ENCODE measurements around the gene TOR3A.

Gene TOR3A

DNA sequence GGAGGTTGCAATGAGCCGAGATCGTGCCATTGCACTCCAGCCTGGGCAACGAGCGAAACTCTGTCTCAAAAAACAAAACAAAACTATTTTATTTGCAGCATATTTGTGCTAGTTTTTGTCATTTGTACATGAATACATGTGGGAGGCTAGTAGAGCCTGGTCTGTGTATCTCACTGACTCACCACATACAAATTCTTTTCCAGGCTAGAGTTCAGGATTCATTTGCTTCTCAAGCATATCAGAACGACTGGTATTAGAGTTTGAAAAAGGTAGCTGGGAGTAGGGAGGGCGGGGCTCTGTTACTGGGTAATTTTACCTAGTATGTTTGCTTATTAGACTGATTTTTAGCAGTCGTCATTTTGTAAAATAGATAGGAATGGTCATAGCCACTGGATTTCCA is 4.5 kb upstream of the TOR3A start:
- no peak for DNase-seq (ENCODE audit: low read depth)

DNA sequence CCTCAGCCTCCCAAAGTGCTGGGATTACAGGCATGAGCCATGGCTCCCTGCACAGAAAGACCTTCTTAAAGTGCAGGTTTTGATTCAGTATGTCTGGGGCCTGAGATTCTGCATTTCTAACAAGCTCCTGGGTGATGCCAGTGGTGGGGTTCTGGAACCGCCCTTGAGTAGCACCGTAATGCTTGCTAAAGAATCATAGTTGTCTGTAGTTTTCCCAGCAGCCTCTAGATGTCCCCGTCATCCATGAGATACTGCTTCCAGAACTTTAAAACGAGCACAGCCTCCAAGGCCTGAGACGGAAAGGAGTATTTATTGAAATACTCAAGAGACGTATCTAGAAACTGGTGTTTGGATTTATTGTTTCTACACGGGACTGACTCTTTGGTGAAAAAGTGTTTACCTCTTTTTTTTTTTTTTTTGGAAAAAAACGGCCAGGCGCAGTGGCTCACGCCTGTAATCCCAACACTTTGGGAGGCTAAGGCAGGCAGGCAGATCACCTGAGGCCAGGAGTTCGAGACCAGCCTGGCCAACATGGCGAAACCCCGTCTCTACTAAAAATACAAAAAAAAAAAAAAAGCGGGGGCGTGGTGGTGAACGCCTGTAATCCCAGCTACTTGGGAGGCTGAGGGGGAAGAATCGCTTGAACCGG is 2.6 kb upstream of the TOR3A start:
- no peak for DNase-seq (ENCODE audit: low read depth)

DNA sequence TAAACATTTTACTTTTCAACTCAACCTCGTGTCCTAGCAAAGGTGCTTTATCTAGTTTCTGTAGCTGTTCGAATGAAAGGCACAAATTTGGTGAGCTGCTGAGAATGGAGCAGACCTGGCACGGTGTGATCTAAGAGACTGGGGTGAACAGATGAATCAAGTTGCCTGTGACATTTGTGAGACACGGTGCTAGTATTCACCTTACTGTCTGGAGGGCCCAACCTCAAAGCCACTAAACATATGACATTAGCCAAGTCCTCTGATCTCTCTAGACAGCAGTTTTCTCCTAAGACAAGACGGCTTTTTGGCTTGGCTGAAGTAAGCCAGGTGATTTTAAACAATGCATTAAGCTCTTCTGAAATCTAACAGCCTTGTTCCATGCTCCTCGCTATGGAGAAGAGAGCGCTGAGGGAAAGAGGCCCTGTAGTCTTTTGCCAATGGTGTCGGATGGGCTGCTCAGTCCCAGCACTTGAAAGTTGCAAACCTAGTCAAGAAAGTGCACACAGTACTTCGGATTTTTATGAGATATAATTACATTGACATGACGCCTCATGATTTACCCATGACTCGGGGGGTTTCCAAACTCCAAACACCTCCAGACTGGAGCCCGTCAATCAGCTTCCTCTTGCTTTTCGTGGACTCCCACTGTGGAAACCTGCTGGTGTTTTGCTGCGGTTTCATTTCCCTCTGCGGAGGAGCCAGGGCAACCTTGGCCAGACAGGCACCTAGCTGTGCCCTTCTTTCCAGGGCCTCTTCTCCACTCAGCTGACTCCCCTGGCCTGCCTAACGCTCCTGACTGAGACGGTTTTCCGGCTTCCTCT is 794 bp upstream of the TOR3A start:
- DNase-seq (ENCODE audit: low read depth), result no peak

DNA sequence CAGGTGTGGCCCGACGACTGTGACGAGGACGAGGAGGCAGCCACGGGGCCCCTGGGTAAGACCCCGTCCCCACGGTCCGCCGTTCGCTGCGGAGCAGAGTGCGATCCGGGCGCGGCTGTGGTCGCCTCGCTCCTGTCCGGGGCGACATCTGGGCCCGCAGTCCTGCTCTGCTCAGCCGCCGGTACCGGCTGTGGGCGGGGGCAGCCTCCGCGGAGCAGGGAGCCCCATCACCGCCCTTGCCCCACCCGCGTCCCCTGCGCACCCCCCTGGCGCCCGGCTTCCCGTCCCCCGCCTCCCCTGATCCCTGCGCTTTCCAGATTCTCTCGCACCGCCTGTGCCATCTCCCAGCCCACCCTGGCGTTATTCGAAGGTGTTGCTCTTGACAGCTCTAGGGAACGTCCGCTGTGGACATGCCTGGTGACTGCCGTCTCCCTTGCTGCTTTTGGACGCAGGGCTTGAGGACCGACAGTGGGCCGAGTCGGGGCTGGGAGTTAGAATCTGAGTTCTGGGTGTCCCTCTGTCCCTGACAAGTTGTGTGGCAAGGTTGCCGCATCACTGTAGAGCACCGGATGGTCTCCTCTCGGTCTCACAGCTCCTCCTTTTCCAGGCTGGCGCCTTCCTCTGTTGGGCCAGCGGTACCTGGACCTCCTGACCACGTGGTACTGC is 596 bp downstream of the TOR3A start:
- no peak for DNase-seq (ENCODE audit: low read depth)

DNA sequence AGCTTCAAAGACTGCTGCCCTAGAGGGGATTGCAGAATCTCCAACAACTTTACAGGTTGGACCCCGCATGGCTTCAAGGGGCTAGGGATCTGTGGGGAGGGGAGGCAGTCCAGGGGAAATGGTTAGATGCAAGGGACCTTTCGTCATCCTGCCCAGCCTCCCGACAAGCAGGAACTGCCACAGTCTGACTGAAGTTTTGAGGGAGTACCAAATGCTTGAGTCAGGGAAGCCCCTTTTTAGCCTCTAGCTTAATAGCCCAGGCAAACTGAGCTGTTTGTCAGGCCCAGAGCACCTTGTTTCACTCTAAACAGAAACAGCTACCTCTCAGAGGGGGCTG is 1.1 kb downstream of the TOR3A start:
- DNase-seq (ENCODE audit: low read depth), result no peak

DNA sequence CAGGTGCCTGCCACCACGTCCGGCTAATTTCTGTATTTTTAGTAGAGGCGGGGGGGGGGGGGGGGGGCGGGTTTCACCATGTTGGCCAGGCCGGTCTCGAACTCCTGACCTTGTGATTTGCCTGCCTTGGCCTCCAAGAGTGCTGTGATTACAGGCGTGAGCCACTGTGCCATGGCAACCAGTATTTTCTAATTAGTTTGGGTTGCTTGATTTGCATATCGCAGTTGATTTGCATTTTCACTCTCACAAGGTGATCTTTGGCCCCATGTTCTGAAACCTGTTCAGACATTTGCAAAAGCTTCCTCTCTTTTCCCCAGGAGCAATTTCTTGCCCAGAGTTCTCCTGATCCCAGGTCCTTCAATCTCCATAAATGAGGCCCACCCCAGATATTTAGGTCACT is 1.7 kb downstream of the TOR3A start:
- no peak for DNase-seq (ENCODE audit: low read depth)

DNA sequence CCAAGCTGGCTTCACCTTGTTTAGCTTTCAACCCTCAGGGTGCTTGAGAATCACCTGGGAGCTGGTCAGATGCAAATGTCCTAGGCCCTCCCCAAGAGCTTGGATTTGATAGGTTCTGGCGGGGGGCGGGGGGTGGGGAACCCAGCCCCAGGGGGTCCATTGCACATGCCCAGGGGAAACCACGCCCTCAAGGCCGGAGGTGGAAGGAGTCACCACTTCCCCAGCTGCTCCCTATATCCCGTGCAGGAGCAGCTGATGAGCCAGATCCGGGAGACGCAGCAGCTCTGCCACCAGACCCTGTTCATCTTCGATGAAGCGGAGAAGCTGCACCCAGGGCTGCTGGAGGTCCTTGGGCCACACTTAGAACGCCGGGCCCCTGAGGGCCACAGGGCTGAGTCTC is 5.8 kb downstream of the TOR3A start:
- DNase-seq (ENCODE audit: low read depth), result no peak

DNA sequence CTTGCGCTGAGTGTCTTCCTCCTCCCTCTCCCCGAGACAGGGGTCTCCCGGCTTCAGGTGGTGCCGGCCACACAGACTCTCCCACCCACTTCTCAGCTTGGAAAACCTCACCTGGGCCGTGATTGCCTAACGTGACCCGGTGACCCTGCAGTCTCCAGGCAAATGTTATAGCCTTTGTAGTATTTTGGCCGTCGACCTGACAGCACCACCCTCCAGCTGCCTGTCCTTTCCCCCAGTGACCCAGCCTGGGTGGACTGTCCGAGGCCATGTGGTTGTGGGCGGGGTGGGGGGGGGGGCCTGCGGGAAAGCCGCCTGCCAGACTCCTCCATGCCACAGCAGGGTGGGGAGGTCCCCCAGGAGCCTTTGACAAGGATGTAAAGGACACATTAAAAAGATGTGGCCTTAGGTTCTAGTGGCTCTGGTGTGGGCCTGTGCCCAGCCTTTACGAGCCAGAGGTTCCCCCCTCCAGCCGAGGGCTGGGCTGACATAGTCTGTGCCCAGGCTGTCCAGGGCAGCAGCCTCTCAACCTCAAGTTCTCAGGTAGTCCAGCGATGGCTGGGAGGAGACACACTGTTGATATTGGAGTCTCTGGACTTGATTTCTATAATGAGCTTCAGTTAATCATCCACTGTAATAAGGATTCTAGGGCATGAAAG is 8.1 kb downstream of the TOR3A start:
- DNase-seq (ENCODE audit: low read depth), result no peak

DNA sequence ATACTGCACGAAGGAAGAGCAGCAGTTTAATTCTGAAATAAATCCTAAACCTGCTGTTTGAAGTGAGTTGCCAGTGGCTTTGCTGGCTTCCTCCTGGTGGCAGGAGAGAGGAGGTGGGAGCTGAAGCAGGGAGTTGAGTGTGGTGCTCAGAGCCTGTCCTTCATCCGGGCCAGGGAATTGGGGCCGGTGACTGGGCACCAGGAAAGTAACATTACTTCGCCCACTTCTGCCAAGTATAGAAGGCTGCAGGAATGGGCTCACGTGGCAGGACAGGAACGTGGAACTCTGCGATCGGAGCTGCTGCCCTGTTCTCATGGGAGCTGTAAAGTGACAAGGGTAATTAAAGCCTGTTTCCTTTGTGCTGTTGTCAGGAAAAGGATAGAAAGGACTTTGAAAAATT is 8.7 kb downstream of the TOR3A start:
- no peak for DNase-seq (ENCODE audit: low read depth)

DNA sequence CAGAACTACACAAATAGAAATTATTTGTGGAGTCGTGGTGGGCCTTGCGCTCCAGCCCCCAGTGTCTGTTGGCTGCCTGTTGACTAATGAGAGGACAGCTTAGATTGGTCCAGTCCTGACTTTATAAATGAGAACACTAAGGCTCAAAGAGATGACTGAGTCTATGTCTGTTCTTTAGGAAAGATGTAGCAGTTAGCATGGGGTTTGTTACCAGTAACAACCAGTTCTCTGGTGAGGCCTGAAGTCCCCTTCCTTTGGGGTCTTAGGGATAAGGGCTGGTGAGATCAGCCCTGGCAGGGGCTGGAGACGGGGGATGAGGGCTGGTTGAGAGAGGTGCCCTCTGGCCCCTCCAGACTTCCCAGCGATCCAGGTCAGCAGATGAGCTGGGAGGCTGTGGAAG is 9.1 kb downstream of the TOR3A start:
- DNase-seq (ENCODE audit: low read depth), result no peak

DNA sequence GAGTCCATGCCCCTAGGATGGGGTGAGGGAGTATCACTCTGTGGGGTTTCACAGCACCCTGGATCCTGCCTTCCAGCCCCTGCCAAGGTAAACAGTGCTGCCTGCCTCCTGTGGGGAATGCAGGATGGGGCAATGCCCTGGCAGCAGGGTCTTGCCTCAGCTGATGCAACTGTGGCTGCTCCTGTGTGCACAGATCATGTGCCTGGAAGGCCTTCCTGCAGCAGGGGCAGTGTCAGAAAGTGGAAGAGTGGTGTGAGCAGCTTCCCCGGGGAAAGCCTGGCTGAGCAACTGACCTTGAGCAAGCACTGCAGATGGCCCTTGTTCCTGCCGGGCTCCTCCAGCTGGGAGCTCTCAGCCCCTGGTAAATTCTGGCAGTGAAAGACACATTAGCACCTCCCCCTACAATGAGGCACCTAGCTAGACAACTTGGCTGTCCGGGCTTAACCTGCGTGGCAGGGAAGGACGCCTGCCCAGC is 9.9 kb downstream of the TOR3A start:
- no peak for DNase-seq (ENCODE audit: low read depth)

DNA sequence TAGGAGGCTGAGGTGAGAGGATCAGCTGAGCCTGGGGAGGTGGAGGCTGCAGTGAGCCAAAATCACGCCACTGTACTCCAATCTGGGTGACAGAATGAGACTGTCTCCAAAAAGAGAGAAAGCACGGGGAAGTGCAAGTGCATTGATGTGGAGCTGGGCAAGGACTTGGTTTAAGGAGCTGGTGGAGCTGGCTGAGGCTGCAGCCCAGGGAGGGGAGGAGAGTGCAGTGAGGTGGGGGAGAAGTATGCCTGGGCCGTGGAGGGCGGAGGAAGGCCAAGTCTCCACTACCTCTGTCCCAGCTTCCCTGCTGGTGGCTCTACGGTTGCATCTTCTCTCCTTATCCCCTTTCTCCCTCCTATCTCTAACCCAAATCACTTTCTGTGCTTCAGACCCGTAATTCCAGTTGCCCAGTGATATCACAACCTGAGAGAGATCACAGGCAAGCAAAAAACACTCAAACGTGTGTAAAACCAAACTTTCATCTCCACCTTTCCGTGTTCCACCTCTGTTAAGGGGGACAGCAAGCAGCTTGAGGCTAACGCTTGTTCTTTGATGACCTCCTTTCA is 11.1 kb downstream of the TOR3A start:
- no peak for DNase-seq (ENCODE audit: low read depth)

DNA sequence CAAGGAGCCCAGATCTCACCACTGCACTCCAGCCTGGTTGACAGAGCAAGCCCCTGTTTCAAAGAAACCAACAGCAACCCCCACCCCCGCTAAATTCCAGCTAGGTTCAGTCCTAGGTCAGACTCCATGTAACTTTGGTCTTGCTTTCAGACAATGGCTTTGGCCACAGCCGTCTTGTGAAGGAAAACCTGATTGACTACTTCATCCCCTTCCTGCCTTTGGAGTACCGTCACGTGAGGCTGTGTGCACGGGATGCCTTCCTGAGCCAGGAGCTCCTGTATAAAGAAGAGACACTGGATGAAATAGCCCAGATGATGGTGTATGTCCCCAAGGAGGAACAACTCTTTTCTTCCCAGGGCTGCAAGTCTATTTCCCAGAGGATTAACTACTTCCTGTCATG is 12.9 kb downstream of the TOR3A start:
- DNase-seq (ENCODE audit: low read depth), result no peak

DNA sequence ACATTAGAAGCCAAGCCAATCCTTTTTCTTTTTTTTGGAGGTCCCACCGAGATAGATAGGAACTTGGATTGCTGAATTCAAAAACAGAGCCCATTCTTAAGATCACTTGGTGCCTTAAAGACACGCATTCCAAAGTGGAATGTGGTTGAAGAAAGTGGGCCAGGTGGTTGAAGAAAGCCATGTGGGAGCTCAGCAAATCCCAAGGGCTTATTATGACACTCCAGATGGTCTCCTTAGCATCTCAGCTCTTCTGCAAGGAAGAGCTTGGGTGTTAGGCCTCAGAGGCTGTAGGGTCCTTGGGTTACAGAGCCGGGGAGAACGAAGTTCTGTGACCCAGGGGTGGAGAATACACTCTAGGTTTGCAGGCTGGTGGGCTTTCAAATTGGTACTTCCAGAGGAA is 13.5 kb downstream of the TOR3A start:
- no peak for DNase-seq (ENCODE audit: low read depth)

DNA sequence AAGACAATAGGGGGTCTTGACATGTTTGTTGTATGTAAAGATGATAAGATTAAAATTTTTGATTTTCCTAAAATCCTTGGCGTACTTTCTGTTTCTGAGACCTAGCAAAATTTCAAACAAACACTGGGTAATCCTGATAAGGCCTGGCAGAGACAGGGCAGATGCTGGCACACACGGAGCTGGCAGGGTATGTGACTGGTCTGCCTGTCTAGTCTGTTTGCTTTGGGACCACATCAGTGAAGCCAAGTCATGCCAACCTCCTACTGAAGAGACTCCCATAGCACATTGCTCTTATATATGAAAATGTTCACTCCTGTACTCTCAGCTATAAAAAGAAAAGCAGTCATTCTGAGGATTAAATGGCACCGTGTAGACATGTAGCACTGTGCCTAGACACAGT is 14.1 kb downstream of the TOR3A start:
- DNase-seq (ENCODE audit: low read depth), result no peak

DNA sequence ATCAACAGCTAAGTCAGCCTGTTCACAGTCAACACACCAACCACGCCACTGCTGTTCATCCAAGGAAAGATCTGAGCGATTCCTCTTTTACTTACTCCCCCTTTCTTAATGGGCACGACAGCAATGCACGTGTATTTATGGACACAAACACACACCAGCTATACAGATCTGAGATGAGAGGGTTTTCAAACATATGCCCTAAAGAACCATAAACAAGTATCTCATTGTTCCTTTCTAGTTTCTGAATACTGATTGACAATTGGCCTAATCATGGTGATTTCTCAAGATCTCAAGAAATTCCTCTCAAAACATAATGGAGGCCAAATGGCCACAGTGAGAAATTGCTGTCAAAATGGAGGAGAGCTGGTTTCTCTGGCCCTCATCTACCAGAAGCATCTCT is 18.0 kb downstream of the TOR3A start:
- no peak for DNase-seq (ENCODE audit: low read depth)

DNA sequence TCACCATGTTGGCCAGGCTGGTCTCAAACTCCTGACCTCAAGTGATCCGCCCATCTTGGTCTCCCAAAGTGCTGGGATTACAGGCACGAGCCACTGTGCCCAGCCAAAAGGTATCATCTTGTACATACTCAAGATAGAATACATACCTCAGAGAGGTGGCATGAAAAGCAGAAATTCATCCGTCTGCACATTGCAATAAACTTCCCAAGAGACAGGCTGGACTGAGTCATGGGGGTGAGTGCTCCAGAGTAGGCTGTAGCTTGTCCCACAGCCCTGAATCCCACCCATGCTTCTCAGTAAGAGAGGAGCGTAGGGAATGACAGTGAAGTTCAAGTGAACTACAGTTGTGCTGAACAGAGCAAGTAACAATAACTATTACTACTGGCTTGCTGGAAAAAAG is 19.7 kb downstream of the TOR3A start:
- no peak for DNase-seq (ENCODE audit: low read depth)

DNA sequence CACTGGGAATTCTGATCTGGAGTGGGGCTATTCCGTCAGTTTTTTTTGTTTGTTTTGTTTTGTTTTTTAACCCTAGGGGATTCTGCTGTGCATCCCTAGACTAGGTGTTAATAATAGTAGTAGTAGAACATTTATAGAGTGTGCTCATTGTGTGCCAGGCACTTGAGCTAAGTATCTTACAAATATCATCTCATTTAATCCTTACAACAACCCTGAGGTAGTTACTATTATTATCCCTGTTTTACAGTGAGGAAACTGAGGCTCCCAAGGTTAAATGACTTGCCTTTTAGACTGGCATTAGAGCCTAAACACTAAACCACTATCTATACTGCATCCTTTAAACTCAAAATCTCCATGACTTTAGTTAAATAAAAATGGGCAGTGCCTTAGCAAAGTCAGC is 22.1 kb downstream of the TOR3A start:
- DNase-seq (ENCODE audit: low read depth), result no peak

DNA sequence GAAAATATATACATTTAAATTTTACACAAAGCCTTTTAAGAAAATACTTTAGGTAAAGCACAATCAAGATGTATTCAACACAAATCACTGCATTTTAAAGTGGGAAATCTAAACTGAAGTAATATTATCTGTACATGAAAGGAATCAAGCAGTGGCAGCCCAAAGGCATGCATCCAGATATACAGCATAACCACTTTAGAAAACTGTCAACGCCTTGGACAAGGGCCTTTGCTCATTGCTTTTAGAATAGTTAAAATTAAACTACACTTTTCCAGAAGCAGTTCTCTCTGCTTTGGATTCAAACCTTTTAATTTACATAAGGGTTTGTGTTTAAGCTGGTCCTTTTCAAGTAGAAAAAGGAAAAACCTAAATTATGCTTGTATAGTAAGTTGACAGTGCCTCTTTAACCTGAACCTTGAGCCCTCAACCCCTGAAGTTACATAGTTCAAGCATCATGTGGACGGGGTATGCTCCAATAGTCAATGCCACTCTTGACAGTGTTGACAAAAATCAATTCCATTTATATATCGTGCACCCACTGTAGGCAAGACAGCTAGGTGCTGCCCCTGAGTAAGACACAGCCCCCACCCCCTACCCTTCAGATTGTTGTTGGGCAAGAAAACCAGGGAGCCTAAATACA is 22.9 kb downstream of the TOR3A start:
- no peak for DNase-seq (ENCODE audit: low read depth)

DNA sequence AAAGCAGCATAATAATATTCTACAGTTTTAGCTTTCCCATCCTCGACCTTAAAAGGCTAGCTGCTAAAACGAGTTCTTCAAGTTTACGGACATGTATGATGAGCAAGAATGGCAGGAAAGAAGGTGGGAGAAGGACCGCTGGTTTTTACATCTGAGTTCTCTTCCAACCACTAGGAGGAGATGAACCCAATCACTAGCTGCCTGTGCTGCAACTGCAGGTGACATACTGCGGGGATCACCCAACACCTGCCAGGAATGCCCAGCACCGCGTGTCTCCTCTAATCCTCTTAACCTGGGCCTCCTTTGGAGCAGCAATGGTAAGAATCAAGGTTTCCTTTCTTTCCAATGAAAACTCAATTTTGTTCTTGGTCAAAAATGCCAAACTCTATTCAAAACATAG is 23.5 kb downstream of the TOR3A start:
- DNase-seq (ENCODE audit: low read depth), result no peak

DNA sequence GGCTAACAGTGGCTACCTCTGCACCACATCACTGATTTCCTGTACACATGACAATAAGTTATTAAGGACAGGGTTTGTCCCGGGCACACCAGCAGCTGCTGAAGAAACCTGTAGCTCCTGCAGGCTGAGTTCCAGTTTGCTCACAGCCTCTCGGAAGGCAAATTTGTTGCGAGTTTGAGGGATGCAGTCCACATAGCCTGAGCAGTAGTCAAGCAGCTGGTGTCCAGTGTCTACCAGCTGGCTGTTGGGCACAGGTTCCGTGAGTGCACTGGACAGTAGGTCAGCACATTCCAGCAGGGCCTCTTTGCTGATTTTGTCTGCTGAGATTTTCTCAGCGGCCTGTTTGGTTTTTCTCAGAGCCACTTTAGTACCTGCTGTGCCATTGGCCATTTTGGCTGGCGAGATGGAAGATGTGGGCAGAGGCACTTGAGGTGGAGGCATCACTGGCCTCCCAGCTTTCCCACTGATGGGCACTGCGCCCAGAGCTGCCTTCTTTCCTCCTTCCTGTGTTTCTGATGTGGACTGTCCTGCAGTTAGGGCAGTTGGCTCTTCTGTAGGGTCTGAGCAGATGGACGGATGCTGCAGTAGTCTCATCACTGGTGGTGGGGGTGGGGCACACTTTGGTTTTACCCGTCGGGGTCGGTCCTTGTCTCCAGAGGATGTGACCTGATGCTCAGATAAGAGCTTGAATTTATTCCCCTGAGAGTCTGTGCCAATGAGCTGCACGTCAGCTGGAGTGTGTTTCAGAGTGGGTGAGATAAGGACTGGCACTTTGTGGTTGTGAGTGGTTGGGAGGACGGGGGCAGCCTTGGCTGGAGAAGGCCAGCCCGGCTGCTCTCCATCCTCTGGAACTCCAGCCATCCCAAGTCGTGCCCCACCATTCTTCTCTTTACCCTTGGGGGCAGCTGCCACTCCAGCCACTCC is 26.1 kb downstream of the TOR3A start:
- no peak for DNase-seq (ENCODE audit: low read depth)

Data from stimulated activated CD8-positive, alpha-beta memory T cell treated with anti-CD3 and anti-CD28 coated beads, Interleukin-15, amount 100 ng/mL, for 1 hour (primary cell).